HG02938 (cell line): ENCODE data around the gene SPANXD.
"Not testable (repeated sequence)": the region's sequence is repeated elsewhere in the genome, so short reads cannot be mapped to it uniquely, and the experiment has no call there.

Source experiments
- ATAC-seq: cut with Tn5 transposase; IDR thresholded peaks from one replicate; pipeline ENCODE4 v1.9.1; 2021; ENCODE audit warnings: mild to moderate bottlenecking, moderate library complexity; ENCODE audit not compliant: unreplicated experiment

SPANXD gene, protein sequence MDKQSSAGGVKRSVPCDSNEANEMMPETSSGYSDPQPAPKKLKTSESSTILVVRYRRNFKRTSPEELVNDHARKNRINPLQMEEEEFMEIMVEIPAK

DNA sequence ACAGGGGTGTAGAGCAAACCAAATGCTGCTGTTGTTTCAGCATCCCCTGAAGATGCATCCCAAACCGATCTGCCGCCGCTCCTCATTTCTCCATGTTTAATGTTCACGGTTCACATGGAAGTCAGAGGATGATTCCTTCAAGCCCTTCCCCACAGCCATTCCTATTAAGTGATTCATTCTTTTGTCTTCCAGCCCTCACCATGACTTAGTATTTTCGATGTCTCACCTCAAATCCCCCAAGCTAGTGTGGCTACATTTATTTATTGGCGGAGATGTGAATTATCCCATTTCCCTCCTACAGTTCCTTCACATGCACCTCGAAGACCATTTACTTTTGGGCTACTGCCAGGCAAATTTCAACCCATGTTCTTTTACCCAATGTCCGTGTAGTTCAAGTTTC, at the start of gene SPANXD:
SPANXD (minus strand) TSS at position 101 of the 400 bp plus-strand sequence. CDS start 334 bp downstream, outside the sequence.
- ATAC-seq: not testable (repeated sequence)

DNA sequence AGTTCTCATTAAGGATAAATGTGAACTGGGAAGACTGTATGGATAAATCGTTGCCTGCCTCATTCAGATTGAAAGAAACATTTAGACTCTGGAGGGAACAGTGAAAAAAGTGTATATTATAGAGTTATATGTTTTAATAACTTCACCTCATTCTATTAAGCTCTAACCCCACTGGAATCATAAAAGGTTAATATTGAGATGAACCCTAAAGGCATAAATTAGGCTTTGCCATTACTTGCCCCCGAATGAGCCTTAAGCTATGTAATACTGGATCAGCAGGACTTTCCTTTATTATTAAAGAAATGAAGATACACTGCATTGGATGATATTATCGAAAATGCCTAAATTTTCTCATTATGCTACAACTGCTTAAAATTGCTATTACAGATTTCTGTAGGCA, 44.1 kb upstream of the SPANXD start:
- no peak for ATAC-seq

DNA sequence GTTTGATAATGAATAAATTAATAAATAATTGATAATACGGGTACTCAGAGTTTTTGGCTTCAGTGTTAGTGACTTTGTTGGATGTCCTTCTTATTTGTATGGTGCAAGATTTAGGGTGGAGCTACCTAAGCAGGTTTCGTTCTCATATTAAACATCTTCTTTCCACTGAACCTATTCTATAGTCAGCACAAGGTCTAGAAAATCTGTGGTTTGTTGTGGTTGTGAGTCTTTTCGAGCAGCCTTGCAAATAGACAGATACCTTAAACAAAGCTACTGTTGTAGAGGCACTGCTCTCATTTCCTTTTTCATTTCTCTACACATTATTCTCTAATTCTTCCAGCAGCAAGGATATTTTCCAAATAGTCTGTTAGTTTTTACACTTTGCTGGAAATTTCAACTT, 38.1 kb upstream of the SPANXD start:
- ATAC-seq: no peak

DNA sequence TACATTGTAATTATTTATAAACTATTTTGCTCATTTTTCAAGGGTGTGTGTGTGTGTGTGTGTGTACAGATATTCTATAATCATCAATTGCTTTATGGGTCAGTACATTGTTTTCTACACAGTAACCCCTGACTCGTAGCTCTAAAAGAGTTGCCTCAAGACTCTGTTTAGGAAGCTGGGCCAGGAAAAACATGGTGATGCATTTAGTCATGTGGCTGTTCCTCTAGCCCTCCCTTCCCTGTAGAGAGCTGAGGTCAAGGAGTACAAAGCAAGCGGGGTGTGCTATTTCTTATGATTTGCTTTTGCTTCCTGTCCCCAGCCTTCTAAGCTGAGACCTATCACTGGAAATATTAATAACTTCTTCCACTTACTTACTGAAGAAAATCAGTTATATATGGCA, 34.8 kb upstream of the SPANXD start:
- no peak for ATAC-seq

DNA sequence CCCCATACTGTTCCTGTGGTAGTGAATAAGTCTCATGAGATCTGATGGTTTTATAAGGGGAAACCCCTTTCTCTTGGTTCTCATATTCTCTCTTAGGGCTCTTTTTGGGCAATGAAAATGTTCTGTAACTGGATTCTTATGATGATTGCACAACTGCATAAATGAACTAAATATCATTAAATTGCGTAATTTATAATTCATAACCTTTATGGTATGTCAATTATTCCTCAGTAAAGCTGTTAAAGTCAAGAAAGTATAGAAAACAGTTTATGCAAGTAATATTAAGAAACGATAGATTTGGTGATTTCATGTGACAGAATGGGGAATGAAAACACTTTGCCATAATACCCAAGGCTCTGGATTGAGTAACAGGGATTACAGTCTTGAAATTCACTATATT, 33.5 kb upstream of the SPANXD start:
- ATAC-seq: no peak

DNA sequence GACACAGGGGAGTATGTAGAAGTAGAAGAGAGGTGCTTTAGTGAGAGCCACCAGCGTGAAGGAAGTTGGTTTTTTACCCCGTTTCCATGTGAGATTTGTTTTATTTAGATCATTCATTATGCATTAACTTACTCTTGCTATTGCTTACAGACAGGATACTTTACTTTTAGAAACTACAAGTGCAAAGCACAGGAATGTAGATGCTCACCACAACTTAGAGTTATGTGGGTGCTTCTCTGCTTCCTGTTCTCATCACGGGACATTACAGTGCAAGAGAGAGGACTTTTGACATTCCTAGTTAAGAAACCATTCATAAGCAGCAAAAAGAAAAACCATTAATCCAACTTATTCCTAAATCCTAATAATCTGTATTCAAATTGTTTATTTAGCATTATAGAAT, 25.6 kb upstream of the SPANXD start:
- ATAC-seq: no peak

DNA sequence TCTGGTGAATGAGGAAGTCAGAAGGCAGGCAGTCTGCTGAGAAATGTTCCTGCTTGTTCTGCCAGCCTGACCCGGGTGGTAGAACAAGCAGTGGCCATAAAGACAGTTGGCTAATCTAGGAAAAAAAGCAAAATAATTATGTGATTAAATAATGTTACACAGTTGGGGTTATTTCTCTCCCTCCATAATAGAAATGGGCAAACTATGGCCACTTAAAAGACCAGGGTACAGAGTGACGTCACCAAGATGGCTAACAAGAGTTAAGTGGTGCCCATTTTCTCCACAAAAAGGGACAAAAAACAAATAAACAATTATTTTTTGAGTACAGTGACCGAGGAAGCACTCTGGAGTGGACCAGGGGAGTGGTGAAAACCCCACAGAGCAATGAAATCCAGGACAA, 16.1 kb upstream of the SPANXD start:
- no peak for ATAC-seq

DNA sequence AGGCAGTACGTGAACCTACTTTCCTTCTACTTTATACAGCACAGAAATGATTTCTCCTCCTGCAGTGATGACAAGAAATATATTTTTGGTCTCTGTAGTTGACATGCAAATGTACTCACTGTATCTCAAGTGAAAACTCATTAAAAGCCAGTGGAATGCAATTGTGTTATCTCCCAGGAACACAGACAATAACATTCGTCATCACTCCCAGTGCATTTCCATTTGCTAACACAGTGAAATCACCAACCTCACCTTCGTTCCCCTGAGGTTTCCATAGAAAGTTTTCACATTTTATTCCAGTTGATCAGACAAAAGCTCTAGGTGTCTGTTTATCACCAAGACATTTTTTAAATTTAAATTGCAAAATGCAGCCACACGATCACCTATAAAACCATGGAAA, 2.5 kb upstream of the SPANXD start:
- ATAC-seq: no peak

DNA sequence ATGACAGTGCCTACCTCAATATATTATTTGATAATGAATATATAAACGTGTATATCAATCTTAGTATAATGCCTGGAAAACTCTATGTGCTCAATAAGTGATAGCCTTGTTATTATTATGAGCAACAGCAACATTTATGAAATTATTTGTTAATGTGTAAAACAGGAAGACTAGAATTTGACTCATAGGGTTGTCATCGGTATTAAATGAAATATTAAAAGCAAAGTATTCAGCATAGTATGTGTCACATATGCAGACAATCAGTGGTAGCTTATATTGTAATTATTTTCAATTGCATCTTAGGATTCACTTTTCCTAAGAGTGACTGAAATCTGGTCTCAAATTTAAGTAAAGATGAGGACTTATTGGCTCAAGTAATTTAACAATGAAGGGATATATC, 24.6 kb downstream of the SPANXD start:
- no peak for ATAC-seq

DNA sequence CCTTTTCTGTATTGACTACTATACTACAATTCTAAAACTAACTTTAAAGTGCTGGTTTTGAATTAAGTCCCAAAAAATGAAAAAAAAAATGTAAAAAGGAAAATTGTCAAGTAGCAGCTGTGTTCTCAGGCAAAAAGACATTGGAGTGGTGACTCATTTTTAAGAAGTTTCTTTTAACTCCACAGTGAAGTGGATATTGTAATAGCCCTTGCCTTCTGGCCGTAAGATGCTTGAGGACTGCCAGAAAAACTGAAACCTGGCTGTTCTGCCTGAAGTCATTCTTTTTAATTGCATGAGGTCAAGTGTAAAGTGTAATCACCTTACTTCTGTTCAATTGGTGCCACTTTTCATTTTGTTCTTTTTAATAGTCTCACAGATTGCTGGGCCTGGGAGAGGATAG, 28.9 kb downstream of the SPANXD start:
- no peak for ATAC-seq

DNA sequence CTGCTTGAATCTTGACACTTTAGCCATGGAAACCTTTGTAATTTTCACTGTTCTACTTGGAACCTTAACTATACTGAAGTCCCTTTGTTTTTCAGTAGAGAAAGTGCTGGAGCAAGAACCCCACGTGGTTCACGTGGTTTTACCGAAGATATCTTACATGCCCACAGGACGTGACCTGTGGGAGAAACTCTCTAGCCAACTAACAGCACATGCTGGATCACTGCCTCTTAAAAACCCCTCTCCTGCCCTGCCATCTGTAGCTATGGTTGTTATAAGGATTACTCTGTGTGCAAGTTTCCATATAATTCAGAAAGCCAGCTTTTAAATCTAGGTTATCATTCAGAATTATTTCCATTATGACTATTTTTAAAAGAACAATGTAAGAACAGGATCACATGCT, 30.2 kb downstream of the SPANXD start:
- ATAC-seq: no peak

DNA sequence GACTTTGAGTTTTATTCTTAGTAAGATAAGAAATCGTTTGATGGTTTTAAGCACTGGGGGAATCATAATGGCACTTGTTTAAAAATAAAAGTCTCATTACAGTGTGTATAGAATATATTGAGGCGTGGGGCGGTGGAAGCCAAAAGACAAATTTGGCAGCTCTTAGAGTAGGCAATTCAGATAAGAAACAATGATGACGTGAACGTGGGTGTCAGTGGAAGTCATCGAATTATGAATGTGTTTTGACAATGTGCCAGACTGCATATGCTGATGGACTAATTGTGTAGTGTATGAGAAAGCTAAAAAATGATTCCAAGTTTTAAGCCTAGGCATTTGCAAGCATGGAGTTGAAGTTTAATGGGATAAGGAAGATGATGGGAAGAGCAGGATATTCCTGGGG, 35.8 kb downstream of the SPANXD start:
- ATAC-seq: no peak

DNA sequence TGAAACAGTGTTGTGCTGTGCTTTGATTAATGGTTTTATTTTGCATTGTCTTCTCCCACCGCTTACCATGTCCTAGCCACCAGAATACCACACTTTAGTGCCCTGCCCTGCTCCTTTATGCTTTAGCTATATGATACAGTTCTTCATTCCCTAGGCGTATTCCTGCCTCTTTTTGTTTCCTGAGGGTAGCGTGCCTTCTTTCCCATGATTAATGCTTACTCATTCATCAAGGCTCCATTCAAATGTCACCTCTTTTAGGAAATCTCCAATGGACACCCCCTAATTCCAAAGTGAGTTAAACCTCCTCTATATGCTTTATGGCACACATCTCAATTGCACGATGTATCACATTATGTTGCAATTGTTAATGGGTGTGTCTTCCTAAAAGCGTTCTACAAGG, 46.3 kb downstream of the SPANXD start:
- ATAC-seq: no peak
